Measurements from ENCODE around the gene EFR3B. TPM values are rescaled to one million over a fixed set of nuclear protein-coding genes. Genes with fewer than 3 reads are reported as not detected.

Gene EFR3B
- total and polyA plus RNA-seq, 4 donors: 0.68 to 6.1 (median 3.6) TPM

DNA sequence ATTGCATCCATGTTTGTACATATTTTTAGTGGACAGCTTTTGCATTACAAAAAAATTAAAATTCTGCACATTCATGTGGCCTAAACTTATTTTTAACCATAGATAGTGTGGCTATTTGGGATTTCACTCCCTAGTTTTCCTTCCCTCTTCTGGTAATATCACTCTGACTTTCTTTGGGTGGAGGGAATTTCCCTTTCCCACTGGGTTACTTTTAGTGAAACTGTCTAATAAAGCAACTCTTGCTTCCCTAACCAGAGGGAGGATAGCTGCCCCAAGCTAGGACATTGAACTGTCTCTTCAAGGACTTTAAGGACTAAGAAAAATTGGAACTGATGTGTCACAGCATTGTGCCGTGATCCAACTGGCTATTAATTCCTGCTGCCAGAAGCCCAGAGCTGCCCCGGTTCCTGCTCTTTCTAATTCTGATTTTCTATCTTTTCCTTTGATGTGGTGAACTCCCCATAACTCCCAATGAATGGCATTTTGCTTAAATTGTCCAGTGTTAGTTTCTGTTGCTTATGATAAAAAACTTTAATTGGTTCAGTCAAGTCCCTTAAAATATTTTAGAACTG is 20.0 kb upstream of the EFR3B start:
- Histone ChIP-seq H3K4me1 (ENCODE audit: control insufficient read depth in 5 of 5, insufficient read depth in 5 of 5, low read length in 5 of 5) (no peaks in the 10 kb centered on the region), H3K9me3 (ENCODE audit: control insufficient read depth in 4 of 4, insufficient read depth in 3 of 4, low read length in 3 of 4) (no peaks in the 10 kb centered on the region), H3K36me3 (ENCODE audit: control insufficient read depth in 4 of 4, insufficient read depth in 4 of 4, low read length in 4 of 4) (no peaks in the 10 kb centered on the region), H3K27ac (ENCODE audit: low read depth in 1 of 2, low read length in 1 of 2) (no peak overlapping the region), H3K27me3 (ENCODE audit: control insufficient read depth in 3 of 3, insufficient read depth in 3 of 3, low read length in 2 of 3) (no peaks in the 10 kb centered on the region), H3K4me3 (no peak overlapping the region), H3K9ac (ENCODE audit: insufficient read depth in 1 of 2, low read length in 2 of 2) (no peak overlapping the region)
- ATAC-seq (ENCODE audit: insufficient read depth, low FRiP score) (no peak), DNase-seq (no peak)
- TF ChIP-seq, protein P1, sequence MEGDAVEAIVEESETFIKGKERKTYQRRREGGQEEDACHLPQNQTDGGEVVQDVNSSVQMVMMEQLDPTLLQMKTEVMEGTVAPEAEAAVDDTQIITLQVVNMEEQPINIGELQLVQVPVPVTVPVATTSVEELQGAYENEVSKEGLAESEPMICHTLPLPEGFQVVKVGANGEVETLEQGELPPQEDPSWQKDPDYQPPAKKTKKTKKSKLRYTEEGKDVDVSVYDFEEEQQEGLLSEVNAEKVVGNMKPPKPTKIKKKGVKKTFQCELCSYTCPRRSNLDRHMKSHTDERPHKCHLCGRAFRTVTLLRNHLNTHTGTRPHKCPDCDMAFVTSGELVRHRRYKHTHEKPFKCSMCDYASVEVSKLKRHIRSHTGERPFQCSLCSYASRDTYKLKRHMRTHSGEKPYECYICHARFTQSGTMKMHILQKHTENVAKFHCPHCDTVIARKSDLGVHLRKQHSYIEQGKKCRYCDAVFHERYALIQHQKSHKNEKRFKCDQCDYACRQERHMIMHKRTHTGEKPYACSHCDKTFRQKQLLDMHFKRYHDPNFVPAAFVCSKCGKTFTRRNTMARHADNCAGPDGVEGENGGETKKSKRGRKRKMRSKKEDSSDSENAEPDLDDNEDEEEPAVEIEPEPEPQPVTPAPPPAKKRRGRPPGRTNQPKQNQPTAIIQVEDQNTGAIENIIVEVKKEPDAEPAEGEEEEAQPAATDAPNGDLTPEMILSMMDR (IDR thresholded peaks at IDR 0.05; ENCODE audit: control extremely low read depth, extremely low read depth): no peak
- WGBS, 2 donors: 88 to 91% methylated on average over 2 of the region's 2 CpGs

DNA sequence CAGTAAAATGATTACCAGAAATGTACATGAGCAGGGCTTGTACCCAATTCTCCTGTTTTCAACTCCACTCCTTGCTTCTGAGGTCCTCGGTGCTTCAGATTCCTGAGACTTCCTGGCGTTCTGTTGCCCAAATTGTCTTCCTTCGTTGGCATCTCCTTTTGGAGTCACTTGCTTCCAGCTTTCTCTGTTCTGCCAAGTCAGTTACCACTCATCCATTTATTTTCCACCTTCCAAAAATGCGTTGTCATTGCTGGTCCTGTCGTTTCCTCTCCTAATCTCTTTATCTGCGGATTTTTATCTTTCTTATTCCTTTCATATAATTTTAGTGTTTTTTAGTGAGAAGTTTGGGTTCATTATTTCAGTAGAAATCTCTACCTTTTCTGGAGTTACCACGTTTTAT is 18.5 kb upstream of the EFR3B start:
- TF ChIP-seq, protein P1 (IDR thresholded peaks at IDR 0.05; ENCODE audit: control extremely low read depth, extremely low read depth): no peak
- Histone ChIP-seq H3K9ac (ENCODE audit: insufficient read depth in 1 of 2, low read length in 2 of 2) (no peak overlapping the region), H3K27ac (ENCODE audit: low read depth in 1 of 2, low read length in 1 of 2) (no peak overlapping the region), H3K4me3 (no peak overlapping the region), H3K4me1 (ENCODE audit: control insufficient read depth in 5 of 5, insufficient read depth in 5 of 5, low read length in 5 of 5) (no peaks in the 10 kb centered on the region), H3K9me3 (ENCODE audit: control insufficient read depth in 4 of 4, insufficient read depth in 3 of 4, low read length in 3 of 4) (no peaks in the 10 kb centered on the region), H3K36me3 (ENCODE audit: control insufficient read depth in 4 of 4, insufficient read depth in 4 of 4, low read length in 4 of 4) (no peaks in the 10 kb centered on the region), H3K27me3 (ENCODE audit: control insufficient read depth in 3 of 3, insufficient read depth in 3 of 3, low read length in 2 of 3) (no peaks in the 10 kb centered on the region)
- WGBS, 2 donors: 66 to 74% methylated on average over 7 of the region's 7 CpGs
- no peak for DNase-seq
- ATAC-seq (ENCODE audit: insufficient read depth, low FRiP score): no peak

DNA sequence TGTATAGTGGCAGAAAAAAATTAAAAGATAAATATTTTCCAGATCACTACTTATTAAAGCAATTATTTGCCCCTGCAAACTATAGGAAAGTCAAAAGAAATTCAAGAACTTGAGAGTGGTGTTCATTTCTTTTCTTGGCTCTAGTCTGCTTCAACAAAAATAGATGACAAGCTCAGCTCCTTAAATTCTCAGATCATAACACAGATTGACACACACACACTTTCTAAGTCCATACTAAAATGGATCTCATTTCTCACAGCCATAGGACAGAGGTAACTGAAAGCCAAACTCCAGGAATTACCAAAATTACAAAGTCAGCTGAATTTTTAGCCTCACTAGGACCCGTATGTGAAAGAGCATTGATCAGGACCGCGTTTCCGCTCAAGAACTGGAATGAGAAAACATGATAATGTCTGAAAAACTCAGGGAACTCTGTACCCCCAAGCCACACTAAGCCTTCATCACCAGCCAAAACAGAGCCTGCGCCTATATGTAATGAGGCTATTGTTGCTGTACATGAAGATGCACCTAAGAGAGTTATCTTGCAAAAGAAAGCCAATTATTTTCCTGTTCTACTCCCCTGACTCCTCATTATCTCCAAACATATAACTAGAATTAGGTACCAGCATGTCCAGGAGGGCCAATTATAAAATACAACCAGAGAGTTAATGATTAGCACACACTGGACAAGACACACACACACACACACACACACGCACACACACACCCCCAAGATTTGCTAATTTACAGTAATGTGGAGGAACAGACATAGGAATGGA is 16.5 kb upstream of the EFR3B start:
- no peak for DNase-seq
- TF ChIP-seq, protein P1 (IDR thresholded peaks at IDR 0.05; ENCODE audit: control extremely low read depth, extremely low read depth): no peak
- H3K9ac ChIP-seq (ENCODE audit: insufficient read depth in 1 of 2, low read length in 2 of 2): no peak overlapping the region
- no peak overlapping the region for H3K4me3 ChIP-seq
- ATAC-seq (ENCODE audit: insufficient read depth, low FRiP score): no peak
- 92 to 95% methylated on average over 6 of the region's 6 CpGs for WGBS, 2 donors
- H3K27ac ChIP-seq (ENCODE audit: low read depth in 1 of 2, low read length in 1 of 2): no peak overlapping the region
- no peaks in the 10 kb centered on the region for H3K36me3 ChIP-seq (ENCODE audit: control insufficient read depth in 4 of 4, insufficient read depth in 4 of 4, low read length in 4 of 4)
- H3K27me3 ChIP-seq (ENCODE audit: control insufficient read depth in 3 of 3, insufficient read depth in 3 of 3, low read length in 2 of 3): no peaks in the 10 kb centered on the region
- H3K4me1 ChIP-seq (ENCODE audit: control insufficient read depth in 5 of 5, insufficient read depth in 5 of 5, low read length in 5 of 5): no peaks in the 10 kb centered on the region
- H3K9me3 ChIP-seq (ENCODE audit: control insufficient read depth in 4 of 4, insufficient read depth in 3 of 4, low read length in 3 of 4): no peaks in the 10 kb centered on the region
